HG03103 (cell line): ENCODE measurements around the gene CETP.
"Not testable (repeated sequence)": the region's sequence is repeated elsewhere in the genome, so short reads cannot be mapped to it uniquely, and the experiment has no call there.

Experiments used
- ATAC-seq: cut with Tn5 transposase; IDR thresholded peaks from one replicate; pipeline ENCODE4 v1.9.1; 2021; ENCODE audit warnings: low read depth; ENCODE audit not compliant: unreplicated experiment

CETP gene

DNA sequence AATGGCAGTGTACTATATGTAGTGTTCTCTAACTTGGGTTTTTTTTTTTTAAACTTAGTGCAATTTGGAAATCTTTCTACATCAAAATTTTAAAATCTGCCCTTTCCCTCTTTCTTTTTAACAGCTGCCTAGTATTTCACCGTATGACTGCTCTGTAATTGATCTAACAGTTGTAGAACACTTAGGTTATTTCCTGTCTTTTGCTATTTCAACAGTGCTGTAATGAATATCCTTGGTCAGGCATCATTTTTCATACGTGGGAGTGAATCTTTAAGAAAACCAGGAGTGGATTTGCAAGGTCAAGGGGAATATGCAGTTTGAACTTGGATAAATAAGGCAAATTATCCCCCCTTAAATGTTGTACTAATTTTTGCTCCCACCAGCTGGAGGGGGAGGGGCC is 31.5 kb downstream of the CETP start:
- ATAC-seq: no peak

DNA sequence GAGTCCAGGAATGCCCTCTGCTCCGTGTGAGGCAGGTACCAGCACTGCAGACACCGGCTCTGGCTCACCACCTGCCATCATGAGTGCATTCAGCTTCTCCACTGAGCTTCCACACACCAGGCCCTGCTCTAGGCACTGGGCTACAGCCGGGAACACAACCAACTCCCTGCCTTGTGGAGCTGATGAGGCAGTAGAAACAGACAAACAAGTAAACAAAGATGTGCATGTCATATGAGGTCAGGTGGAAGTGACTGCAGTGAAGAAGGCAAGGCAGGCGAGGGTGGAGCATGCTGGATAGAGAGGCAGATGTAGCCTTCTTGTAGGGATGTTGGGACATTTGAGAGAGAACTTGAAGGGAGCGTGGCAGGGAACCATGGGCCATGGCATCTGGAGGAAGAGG is 32.6 kb downstream of the CETP start:
- no peak for ATAC-seq

GRCh38 chr16:56995136-56995805 is 33.5 kb downstream of the CETP start:
- no peak for ATAC-seq

- ATAC-seq: no peak
Measured at GRCh38 chr16:56997264-56997663, 35.5 kb downstream of the CETP start.

DNA sequence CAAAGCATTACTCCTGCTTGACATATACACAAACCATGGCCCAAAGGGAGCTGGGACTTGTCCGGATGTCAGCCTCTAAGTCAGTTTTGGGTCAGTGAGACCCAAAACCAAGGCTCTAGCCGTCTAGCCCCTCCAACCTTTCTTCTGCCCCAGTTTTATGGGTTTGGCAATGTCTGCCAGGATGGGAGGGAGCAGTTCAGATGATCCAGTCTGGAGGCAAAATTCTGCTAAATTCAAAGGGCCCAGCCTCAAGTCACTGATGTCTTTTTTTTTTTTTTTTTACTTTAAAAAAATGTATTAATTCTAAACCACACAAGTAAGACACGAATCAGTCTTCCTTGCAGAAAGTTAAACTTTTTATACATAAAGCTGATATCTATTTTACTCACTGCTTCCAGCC is 36.2 kb downstream of the CETP start:
- no peak for ATAC-seq

GRCh38 chr16:56998352-56998751 is 36.6 kb downstream of the CETP start:
- ATAC-seq: no peak

DNA sequence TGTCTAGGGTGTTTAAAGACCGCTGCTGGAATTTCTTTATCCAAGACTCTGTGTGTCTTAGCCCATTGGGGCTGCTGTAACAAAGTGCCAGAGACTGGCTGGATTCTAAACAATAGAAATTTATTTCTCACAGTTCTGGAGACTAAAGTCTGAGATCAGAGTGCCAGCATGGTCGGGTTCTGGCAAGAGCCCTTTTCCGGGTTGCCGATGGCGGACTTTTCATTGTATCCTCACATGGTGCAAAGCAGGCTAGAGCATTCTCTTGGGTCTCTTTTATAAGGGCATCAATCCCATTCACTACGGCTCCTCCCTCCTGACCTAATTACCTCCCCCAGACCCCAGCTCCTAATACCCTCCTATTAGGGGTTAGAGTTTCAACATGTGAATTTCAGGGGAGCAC is 37.1 kb downstream of the CETP start:
- no peak for ATAC-seq

DNA sequence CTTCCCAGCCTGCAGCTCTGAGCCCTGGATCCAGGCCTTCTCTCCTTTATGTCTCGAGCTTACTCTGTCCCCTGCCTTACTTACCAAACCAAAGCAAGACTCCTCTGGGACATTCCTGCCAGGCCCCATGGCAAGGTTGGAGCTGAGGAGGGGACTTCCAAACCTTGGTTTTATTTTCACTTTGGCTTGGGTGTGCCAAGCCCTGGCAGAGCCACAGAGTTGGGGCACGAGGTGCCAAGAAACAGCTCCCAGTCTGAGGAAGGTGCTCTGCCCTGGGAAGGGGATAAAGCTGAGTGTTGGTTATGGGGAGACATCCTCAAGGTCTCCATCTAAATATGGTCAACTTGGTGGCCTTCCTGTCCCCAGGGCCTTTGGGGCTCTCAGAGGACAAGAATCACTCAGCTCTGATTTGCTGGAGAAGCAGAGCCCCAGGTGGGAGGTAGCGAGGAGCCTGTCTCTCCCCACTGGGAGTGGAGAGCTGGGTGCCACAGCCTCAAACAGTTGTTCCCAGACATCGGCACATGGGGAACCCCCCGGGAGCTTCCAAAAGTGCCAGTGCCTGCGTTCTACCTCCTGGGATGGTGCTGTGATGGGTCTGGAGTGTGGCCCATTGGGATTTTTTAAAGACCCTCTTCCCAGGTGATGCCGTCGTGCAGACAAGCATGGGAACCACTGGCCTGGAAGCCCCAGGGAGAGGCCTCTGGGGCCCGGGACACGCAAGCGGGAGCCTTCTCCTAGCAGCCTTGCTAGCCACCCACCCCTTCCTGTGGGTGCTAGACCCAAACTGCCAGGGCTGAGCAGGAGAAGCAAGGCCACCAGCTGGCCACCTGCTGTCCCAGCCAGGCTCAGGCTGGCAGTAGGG is 37.9 kb downstream of the CETP start:
- peak; percentile 4 for ATAC-seq

DNA sequence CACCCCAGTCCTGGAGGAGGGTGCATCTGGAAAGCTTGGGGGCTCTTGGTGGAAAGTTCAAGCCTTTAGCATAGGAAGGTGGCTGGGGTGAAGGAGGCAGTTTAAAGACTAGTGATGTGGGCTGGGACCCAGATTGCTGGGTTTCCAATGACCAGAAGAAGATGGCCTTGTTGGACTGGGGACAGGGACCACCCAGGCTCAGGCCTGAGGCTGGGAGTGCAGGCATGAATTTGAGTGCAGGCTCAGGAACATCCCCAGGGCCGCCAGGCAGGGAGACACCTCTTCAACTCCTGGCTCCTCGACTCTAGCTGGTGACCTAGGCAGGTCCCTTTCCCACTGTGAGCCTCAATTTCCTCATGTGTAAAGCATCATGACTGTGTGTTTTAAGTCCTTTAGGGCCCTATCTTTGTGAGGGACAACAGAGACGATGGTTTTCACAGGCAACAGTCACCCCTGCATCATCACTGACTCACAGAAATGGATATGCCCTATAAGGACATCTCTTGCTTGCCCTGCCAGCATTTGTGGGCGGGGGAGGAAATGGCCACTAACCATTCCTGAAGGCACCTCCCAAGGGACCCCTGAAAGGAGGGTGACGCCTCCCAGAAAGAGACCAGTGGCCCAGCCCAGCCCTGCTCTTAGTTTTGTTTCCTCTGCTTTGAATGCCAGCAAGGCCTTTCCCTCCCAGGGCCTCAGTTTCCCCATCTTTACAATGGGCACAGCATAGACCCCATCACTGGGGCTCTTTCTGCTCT is 38.7 kb downstream of the CETP start:
- peak; percentile 36 for ATAC-seq

DNA sequence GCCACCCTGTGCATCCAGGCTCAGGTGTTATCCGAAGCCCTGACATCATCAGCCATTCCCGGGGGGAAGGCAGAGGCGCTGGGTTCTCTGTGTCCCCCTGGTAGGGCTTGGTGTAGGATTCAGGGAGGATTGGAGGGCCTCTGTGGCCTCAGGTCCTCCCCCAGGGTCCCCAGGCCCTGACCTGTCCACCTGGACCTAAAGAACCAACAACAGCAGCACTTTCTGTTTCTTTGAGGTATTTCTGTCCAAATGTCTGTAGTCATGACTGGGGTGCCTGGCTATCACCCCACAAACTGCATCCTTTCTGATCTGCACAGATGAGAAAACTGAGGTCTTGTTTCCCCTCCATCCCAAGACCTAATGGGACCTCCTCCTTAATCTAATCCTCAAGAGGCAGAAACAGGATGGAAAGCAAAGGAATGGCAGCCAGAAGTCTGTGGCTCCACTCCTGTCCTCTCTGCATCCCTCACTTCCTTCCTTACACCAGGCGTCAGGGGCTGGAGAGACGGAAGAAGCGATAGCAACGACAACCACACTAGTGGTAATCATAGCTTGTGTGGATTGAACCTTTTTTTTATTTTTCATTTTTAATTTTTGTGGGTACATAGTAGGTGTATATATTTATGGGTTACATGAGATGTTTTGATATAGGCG is 39.4 kb downstream of the CETP start:
- ATAC-seq: no peak

GRCh38 chr16:57003439-57004386 is 42.0 kb downstream of the CETP start:
- ATAC-seq: no peak

DNA sequence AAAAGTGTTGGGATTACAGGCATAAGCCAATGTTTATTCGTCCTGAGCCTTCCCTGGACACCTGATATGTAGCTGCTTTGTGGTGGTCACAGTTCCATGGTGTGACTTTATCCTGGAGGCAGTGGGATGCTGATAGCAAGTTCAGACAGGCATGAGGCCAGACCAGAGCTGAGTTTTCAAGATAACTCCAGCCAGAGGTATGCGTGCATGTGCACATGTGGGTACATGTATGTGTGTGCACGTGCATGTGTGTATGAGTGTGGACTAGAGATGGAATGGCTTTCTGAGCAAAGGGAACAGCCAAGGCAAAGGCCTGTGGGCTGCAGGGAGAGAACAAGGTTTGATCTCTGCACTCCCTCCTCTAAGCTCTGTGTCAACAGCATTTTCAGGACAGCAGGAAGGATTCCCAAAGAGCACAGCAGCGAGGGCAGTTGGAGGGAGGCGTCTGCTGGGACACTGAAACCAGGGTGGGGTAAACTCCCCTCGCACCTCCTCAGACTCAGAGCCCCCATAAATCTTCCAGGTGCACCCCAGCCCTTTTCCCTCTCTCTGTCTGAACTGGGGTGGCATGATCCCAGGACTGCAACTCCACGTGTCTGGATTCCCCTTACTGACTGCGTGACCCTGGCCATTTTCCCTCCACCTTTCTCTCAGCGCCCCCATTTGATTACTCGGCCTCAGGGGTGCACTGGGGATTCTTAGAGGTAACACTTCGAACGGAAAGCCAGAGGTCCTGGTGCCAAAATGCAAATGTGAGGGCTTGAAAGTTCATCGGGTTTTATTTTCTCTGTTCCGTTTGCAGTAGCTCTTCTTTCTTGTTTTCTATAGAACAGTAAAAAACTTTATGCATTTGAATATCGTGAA is 42.9 kb downstream of the CETP start:
- ATAC-seq: no peak

GRCh38 chr16:57005597-57005996 is 43.8 kb downstream of the CETP start:
- not testable (repeated sequence) for ATAC-seq

GRCh38 chr16:57007050-57007449 is 45.3 kb downstream of the CETP start:
- ATAC-seq: no peak

GRCh38 chr16:57007530-57007929 is 45.8 kb downstream of the CETP start:
- no peak for ATAC-seq

- no peak for ATAC-seq
Measured at GRCh38 chr16:57008440-57008839, 46.7 kb downstream of the CETP start.

GRCh38 chr16:57009643-57010170 is 48.0 kb downstream of the CETP start:
- no peak for ATAC-seq

GRCh38 chr16:57012353-57012752 is 50.6 kb downstream of the CETP start:
- no peak for ATAC-seq

GRCh38 chr16:57013229-57013628 is 51.5 kb downstream of the CETP start:
- ATAC-seq: no peak
